Endothelial cell (in vitro differentiated cells): ENCODE data around the gene PRKCH. TPM values are rescaled to one million over a fixed set of nuclear protein-coding genes. Genes with fewer than 3 reads are reported as not detected.

Experiments
- DNase-seq: peaks from one replicate; pipeline ENCODE4 v3.0.0; 2021; ENCODE audit warnings: low spot score
- H3K27ac Mint-ChIP-seq: one replicate; pipeline ENCODE4 v1.8.0; 2021; ENCODE audit warnings: mixed read lengths, inconsistent platforms; ENCODE audit not compliant: unreplicated experiment
- H3K27me3 Mint-ChIP-seq: one replicate; pipeline ENCODE4 v1.8.0; 2021; ENCODE audit warnings: mild to moderate bottlenecking, moderate library complexity, mixed read lengths, inconsistent platforms; ENCODE audit not compliant: unreplicated experiment
- H3K36me3 Mint-ChIP-seq: one replicate; pipeline ENCODE4 v1.8.0; 2021; ENCODE audit warnings: mild to moderate bottlenecking, low read depth, mixed read lengths, inconsistent platforms; ENCODE audit not compliant: unreplicated experiment
- H3K4me1 Mint-ChIP-seq: one replicate; pipeline ENCODE4 v1.8.0; 2021; ENCODE audit warnings: mild to moderate bottlenecking, mixed read lengths, inconsistent platforms; ENCODE audit not compliant: unreplicated experiment
- H3K4me3 Mint-ChIP-seq: one replicate; pipeline ENCODE4 v1.8.0; 2021; ENCODE audit warnings: mild to moderate bottlenecking, mixed read lengths, inconsistent platforms; ENCODE audit not compliant: unreplicated experiment
- H3K9me3 Mint-ChIP-seq: one replicate; pipeline ENCODE4 v1.8.0; 2021; ENCODE audit warnings: mixed read lengths, inconsistent platforms; ENCODE audit not compliant: unreplicated experiment
- total RNA-seq: library from RNA; stranded (reverse); fragmentation: NEBNext Ultra II Directional; extraction: Animal tissue kit (Norgen Biotek cat#: 25700); gene quantifications from one replicate; pipeline ENCODE4 v1.2.1, GENCODE V29; 2021; ENCODE audit not compliant: unreplicated experiment
- TF ChIP-seq, protein P1 (sequence below): fragments of 200-600 bp; sonication (generic); IDR thresholded peaks from one replicate; pipeline ENCODE4 v1.5.0; 2021; ENCODE audit warnings: antibody characterized with exemption; ENCODE audit not compliant: unreplicated experiment

The PRKCH gene
- total RNA-seq, 1 donor from 2014 or later: 42.5 TPM

DNA sequence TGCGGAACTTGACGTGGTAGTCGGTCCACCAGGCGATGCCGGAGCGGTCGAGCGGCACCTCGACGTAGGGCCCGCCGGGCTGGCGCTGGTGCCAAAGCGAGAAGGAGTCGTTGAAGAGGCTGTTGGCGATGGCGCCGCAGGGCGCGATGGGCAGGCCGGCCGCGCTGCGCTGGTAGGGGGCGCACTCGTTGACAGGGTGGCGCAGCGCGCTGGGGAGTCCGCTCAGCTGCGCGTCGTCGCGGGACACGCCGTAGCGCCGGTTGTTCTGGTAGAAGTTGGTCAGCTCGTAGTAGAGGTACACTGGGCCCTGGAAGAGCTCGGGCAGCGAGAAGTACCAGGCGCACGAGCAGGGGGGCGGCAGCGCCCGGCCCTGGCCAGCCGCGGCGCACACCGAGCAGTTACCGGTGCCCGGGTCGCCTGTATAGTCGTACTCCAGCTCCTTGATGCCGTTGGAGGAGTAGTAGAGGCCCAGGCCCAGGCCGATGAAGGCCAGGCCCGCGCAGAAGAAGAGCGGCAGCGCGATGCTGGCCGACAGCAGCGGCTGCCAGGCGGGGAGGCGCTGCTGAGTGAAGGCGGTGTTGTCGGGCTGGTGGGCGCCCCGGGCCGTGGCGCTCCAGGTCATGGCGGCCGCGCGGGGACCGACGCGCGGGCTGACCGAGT is 40.7 kb upstream of the PRKCH start:
- peaks cover 10% of the 10 kb centered on the region for H3K27me3 Mint-ChIP-seq

DNA sequence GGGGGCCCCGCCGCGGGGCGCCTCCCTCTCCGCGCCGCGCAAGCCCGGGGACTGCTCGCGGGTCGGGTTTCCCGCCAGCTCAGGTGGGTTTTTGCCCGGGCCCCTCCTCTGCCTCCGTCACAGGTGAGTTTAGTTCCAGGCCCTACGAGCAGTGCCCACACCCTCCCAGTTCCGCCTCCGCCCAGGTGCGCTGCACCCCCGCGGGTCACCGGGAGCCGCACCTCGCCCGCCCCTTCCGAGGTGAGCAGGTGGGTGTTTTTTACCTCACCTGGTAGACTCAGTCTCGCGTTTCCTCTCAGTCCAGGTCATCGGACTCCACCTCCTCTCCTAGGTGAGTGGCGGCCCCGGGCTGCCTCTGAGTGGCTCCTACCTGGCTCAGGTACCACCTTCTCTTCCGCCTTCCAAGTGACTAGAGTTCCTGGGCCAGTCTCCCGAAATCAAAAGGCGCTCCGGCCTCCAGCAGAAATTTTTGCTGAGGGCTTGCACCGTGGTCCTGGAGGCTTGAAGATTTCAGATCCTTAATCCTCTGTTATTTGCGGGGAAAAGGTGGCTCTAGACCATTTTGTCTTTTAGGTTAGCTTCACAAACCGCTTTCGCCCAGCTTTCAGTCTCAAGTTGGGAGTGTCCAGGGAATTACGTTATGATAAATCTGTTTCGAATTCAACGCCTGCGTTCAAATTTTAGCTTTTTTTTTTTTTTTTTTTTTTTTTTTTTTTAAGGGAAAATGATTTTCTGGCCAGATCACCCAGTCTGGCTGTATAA is 40.0 kb upstream of the PRKCH start, which contains the start of gene TMEM30B:
Gene TMEM30B, minus strand, starts transcription at position 153 of the 762 bp plus-strand sequence. CDS start 191 bp downstream, outside the sequence.
- H3K4me1 Mint-ChIP-seq: peaks cover 2% of the 10 kb centered on the region
- H3K27me3 Mint-ChIP-seq: peaks cover 10% of the 10 kb centered on the region
- TF ChIP-seq, protein P1, sequence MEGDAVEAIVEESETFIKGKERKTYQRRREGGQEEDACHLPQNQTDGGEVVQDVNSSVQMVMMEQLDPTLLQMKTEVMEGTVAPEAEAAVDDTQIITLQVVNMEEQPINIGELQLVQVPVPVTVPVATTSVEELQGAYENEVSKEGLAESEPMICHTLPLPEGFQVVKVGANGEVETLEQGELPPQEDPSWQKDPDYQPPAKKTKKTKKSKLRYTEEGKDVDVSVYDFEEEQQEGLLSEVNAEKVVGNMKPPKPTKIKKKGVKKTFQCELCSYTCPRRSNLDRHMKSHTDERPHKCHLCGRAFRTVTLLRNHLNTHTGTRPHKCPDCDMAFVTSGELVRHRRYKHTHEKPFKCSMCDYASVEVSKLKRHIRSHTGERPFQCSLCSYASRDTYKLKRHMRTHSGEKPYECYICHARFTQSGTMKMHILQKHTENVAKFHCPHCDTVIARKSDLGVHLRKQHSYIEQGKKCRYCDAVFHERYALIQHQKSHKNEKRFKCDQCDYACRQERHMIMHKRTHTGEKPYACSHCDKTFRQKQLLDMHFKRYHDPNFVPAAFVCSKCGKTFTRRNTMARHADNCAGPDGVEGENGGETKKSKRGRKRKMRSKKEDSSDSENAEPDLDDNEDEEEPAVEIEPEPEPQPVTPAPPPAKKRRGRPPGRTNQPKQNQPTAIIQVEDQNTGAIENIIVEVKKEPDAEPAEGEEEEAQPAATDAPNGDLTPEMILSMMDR: no peak
- H3K4me3 Mint-ChIP-seq: peak within 1 kb of the TSS; percentile 86
- no peaks in the 10 kb centered on the region for H3K36me3 Mint-ChIP-seq
- no peak within 1 kb of the TSS for H3K27ac Mint-ChIP-seq
- DNase-seq: no peak
- H3K9me3 Mint-ChIP-seq: no peaks in the 10 kb centered on the region

More for the DNA sequence above, 40.7 kb upstream of the PRKCH start:
- peaks cover 2% of the 10 kb centered on the region for H3K4me1 Mint-ChIP-seq
- no peaks in the 10 kb centered on the region for H3K9me3 Mint-ChIP-seq
- H3K27ac Mint-ChIP-seq: no peak overlapping the region
- H3K36me3 Mint-ChIP-seq: no peaks in the 10 kb centered on the region
- TF ChIP-seq, protein P1: peak; percentile 50
- DNase-seq: peak; percentile 76
- H3K4me3 Mint-ChIP-seq: peak overlapping the region; percentile 85

DNA sequence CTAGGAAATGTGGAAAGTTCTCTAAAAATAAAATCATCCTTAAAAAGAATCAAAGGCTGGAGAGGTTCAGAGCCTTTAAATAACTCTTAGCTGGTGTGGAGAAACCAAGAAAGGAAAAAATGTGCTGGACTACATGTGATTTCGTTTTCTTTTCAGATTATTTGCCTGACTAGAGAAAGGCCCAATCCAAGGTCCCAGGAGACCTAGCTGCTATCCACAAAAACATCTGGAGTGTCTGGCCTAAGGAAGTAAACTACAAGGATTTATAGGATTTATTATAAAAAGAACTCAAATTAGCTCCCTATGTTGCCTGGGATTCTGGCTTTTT is 39.5 kb upstream of the PRKCH start:
- Mint-ChIP-seq H3K36me3 (no peaks in the 10 kb centered on the region), H3K27ac (no peak overlapping the region), H3K27me3 (peaks cover 12% of the 10 kb centered on the region), H3K4me3 (no peak overlapping the region), H3K9me3 (no peaks in the 10 kb centered on the region), H3K4me1 (peaks cover 2% of the 10 kb centered on the region)
- no peak for DNase-seq
- TF ChIP-seq, protein P1: no peak

DNA sequence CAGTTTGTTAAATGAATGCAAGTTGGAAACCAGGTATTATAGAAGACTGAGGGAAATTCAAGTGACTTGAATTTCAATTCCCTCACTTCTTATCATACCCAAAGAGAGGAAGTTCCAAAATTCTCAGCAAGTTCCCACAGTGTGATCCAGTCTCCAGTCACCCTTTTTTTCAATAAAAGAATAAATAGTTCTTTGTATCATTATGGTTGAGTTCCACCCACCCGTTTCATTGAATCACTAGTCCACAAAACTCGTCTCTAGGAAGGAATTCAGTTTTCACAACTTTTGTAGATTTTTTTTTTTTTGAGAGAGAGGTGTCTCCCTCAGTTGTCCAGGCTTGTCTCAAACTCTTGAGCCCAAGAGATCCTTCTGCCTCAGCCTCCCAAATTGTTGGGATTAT is 38.6 kb upstream of the PRKCH start:
- H3K9me3 Mint-ChIP-seq: no peaks in the 10 kb centered on the region
- H3K4me1 Mint-ChIP-seq: peaks cover 2% of the 10 kb centered on the region
- H3K27ac Mint-ChIP-seq: no peak overlapping the region
- peaks cover 13% of the 10 kb centered on the region for H3K27me3 Mint-ChIP-seq
- H3K36me3 Mint-ChIP-seq: no peaks in the 10 kb centered on the region
- DNase-seq: no peak
- no peak overlapping the region for H3K4me3 Mint-ChIP-seq
- TF ChIP-seq, protein P1: no peak

DNA sequence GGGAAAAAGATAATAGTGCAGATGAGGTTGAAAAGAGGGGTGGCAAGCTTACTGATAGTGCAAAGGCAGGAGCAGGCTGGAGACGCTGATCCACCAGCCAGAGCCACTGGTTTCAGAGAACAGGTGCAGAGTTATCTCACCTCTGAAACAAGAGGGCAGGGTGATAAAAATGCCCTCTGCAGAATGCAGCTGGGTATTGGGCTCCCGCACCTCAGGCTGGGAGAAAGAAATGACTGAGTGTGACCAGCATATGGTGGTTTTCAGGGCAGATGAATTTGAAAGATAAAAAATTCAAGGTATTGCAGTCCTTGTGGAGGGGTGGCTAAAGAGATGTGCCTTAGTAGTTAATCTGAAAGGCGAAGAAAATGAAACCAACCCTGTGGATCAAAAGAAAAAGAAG is 37.4 kb upstream of the PRKCH start:
- Mint-ChIP-seq H3K27me3 (peaks cover 13% of the 10 kb centered on the region), H3K9me3 (no peaks in the 10 kb centered on the region), H3K36me3 (no peaks in the 10 kb centered on the region), H3K4me1 (peaks cover 7% of the 10 kb centered on the region), H3K4me3 (no peak overlapping the region), H3K27ac (no peak overlapping the region)
- no peak for DNase-seq
- TF ChIP-seq, protein P1: no peak
